RWPE1 (cell line): ENCODE data around the gene MEAF6.
"Not testable (repeated sequence)": the region's sequence is repeated elsewhere in the genome, so short reads cannot be mapped to it uniquely, and the experiment has no call there.

Experiments
- CTCF ChIA-PET: fragments of 350-600 bp; sonication (Branson Sonifier 250); formaldehyde crosslinking; extraction: SDS; loops from one replicate; lab custom pipeline; 2021; lab: Yijun Ruan, JAX
- POLR2A ChIA-PET: fragments of 400-600 bp; formaldehyde crosslinking; extraction: SDS; loops from one replicate; lab custom pipeline; 2020; ENCODE audit warnings: antibody characterized with exemption; ENCODE audit not compliant: low non-redundant PET; lab: Yijun Ruan, JAX
- DNase-seq: peaks from one replicate; pipeline ENCODE4 v3.0.0; 2012; ENCODE audit warnings: low spot score
- H3K27ac ChIP-seq: fragments of 450-650 bp; 2 replicates; pipeline ENCODE4 v1.5.1; 2017
- CTCF ChIP-seq: fragments of 450-650 bp; conservative IDR thresholded peaks from 2 replicates; pipeline ENCODE4 v1.5.1; 2017; ENCODE audit warnings: low read depth, mild to moderate bottlenecking

MEAF6 gene

GRCh38 chr1:37519613-37520012 lies 5.0 kb upstream of the MEAF6 start:
- POLR2A ChIA-PET = no interaction called here

DNA sequence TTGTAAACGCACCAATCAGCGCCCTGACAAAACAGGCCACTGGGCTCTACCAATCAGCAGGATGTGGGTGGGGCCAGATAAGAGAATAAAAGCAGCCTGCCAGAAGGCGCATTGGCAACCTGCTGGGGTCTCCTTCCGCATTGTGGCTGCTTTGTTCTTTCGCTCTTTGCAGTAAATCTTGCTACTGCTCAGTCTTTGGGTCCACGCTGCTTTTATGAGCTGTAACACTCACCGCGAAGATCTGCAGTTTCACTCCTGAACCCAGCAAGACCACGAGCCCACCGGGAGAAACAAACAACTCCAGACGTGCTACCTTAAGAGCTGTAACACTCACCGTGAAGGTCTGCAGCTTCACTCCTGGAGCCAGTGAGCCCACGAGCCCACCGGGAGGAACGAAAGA lies 4.4 kb upstream of the MEAF6 start:
- DNase-seq, CTCF ChIA-PET, POLR2A ChIA-PET: not testable (repeated sequence)

More at GRCh38 chr1:37519613-37520012, 5.0 kb upstream of the MEAF6 start:
- no peak overlapping the region for H3K27ac ChIP-seq
- no peak for DNase-seq
- CTCF ChIA-PET = no interaction called here
- no peak for TF ChIP-seq CTCF

DNA sequence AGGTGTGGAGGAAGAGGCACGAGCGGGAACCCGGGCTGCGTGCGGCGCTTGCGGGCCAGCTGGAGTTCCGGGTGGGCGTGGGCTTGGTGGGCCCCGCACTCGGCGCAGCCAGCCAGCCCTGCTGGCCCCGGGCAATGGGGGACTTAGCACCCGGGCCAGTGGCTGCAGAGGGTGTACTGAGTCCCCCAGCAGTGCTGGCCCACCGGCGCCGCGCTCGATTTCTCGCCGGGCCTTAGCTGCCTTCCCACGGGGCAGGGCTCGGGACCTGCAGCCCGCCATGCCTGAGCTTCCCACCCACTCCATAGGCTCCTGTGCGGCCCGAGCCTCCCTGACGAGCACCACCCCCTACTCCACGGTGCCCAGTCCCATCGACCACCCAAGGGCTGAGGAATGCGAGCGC lies 3.7 kb upstream of the MEAF6 start:
- POLR2A ChIA-PET, CTCF ChIA-PET, DNase-seq, H3K27ac ChIP-seq: not testable (repeated sequence)

More for the DNA sequence above, 4.4 kb upstream of the MEAF6 start:
- H3K27ac ChIP-seq = not testable (repeated sequence)

DNA sequence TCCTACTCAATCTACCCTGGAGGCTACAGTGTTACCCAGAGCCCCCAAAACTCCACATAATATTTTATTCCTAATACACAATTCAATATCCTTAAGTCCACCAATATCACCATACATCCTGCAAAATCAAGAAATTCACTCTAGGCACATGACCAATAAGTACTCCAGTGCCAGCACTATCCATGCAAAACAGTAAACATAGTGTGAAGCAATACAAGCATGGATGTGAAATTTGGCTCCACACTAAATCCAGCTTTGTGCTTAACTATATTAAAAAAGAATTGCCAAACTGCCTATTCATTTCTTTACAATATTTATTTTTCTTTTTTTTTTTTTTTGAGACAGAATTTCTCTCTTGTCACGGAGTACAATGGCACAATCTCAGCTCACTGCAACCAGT lies 3.0 kb upstream of the MEAF6 start:
- ChIA-PET POLR2A (no interaction called here), CTCF (no interaction called here)
- DNase-seq = no peak
- H3K27ac ChIP-seq = no peak overlapping the region
- TF ChIP-seq CTCF = no peak

- no peak for DNase-seq
- POLR2A ChIA-PET = interaction anchor here (0.6 kb wide), 1 partner anchor 61 kb away, joined by 3 read pairs; no protein-coding TSS in a partner anchor
Measured at GRCh38 chr1:37515185-37516034, 844 bp upstream of the MEAF6 start.

DNA sequence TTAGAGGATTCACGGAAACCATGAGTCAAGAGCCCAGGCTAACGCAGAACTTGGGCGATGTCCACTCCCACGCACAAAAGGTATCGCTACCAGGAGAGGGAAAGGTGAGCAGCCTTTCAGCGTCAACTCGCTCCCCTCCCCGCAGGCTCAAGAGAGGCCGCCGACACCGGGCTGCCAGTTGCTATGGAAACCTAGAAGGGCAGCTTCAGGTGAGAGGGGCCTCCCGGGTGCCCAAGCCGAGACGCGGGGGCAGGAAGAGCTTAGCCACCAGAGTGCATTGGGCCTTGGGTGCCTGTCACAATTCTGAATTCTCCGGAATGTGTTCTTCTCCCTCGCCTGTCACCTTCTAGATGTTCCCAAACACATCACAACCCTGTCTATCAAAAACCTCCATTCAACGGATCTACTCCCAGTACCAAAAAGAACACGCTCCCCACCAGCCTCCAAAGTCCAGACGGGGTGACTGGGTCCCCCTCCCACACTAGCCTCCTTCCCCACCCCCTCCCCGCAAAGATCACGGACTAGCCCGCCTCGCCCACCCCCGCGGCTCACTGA lies 694 bp downstream of the MEAF6 start:
- peak overlapping the region; percentile 92 for H3K27ac ChIP-seq
- ChIA-PET POLR2A (interaction anchor here (0.5 to 0.6 kb wide), 2 partner anchors 51 to 839 kb away, joined by 4 to 6 read pairs; no protein-coding TSS in a partner anchor), CTCF (interaction anchor here (0.6 to 1.5 kb wide), 9 partner anchors 8 to 110 kb away, joined by 3 to 15 read pairs (median 7); no protein-coding TSS in a partner anchor)
- TF ChIP-seq CTCF = no peak
- DNase-seq = peak; percentile 30

More at GRCh38 chr1:37515185-37516034, 844 bp upstream of the MEAF6 start:
- no peak for TF ChIP-seq CTCF
- CTCF ChIA-PET = interaction anchor here (0.5 to 1.5 kb wide), 11 partner anchors 10 to 824 kb away, joined by 3 to 9 read pairs (median 5); partner anchors contain the start of gene DNALI1
- H3K27ac ChIP-seq = peak overlapping the region; percentile 92

GRCh38 chr1:37509181-37509580 lies 5.4 kb downstream of the MEAF6 start:
- DNase-seq = no peak
- no peak overlapping the region for H3K27ac ChIP-seq
- ChIA-PET POLR2A (no interaction called here), CTCF (interaction anchor here (0.5 to 1.2 kb wide), 7 partner anchors 9 to 939 kb away, joined by 3 to 4 read pairs (median 3); no protein-coding TSS in a partner anchor)
- peak; percentile 20; the same call in 1 of the 2 replicates for TF ChIP-seq CTCF
